Activated naive CD4-positive, alpha-beta T cell treated with anti-CD3 and anti-CD28 coated beads, Interleukin-2, amount 50 U/mL, for 72 hours (primary cell): Measurements from ENCODE around the gene PIWIL1. TPM values are rescaled to one million over a fixed set of nuclear protein-coding genes. Genes with fewer than 3 reads are reported as not detected.

Experiments
- ATAC-seq, 2 donors: fragments of 150-1000 bp; cut with Tn5 transposase; 2 replicates each; pipeline ENCODE4 v1.10.0; 2021; ENCODE audit warnings: mild to moderate bottlenecking in 2 of 2, moderate library complexity in 2 of 2
- DNase-seq, 2 donors: peaks; one replicate each; pipeline ENCODE4 v3.0.0; 2021 to 2022; ENCODE audit warnings: low spot score in 2 of 2
- H3K27ac Mint-ChIP-seq, 2 donors: one replicate each; pipeline ENCODE4 v1.8.0; 2022; ENCODE audit warnings: mild to moderate bottlenecking in 2 of 2, mixed read lengths in 2 of 2
- H3K36me3 Mint-ChIP-seq, 2 donors: one replicate each; pipeline ENCODE4 v1.8.0; 2022; ENCODE audit warnings: mixed read lengths in 2 of 2
- H3K9me3 Mint-ChIP-seq, 2 donors: one replicate each; pipeline ENCODE4 v1.8.0; 2022; ENCODE audit warnings: mixed read lengths in 2 of 2
- total RNA-seq, 2 donors: library from RNA; stranded (reverse); gene quantifications; one replicate each; pipeline ENCODE4 v1.2.3, GENCODE V29; 2022

Gene PIWIL1
- total RNA-seq = not detected

GRCh38 chr12:130337488-130338303 is at the start of gene PIWIL1:
Gene PIWIL1 (plus strand): TSS chr12:130337887. CDS start chr12:130342592, 4,705 bp downstream.
- no peaks in the 10 kb centered on the region for H3K36me3 Mint-ChIP-seq
- H3K9me3 Mint-ChIP-seq = no peaks in the 10 kb centered on the region
- no peak within 1 kb of the TSS for H3K27ac Mint-ChIP-seq
- DNase-seq = no peak
- ATAC-seq = no peak

DNA sequence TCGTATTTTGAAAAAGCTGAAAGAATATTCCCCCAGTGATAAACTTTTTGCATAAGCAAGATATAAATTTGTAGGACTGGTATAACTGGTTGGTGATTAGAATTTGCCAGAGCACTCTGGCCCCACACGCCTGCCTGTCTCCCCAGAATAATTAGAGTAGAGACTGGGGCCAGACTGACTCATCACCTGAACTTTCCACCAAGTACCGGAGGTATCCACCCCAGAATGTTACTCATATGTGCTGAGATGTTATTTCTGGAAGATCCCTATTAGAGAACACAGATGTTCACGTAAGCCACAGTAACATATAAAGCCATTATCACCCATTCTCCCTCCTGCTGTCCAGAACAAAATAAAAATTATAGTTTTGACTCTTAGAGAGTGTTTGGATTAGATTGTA is 49.5 kb upstream of the PIWIL1 start:
- Mint-ChIP-seq H3K27ac (no peak overlapping the region), H3K9me3 (peaks cover 13% of the 10 kb centered on the region in 2 donors), H3K36me3 (peaks cover 0 to 14% of the 10 kb centered on the region in 2 donors)
- no peak for ATAC-seq
- DNase-seq = no peak

GRCh38 chr12:130288691-130289090 is 49.0 kb upstream of the PIWIL1 start:
- DNase-seq = no peak
- Mint-ChIP-seq H3K9me3 (peaks cover 13% of the 10 kb centered on the region in 2 donors), H3K27ac (no peak overlapping the region), H3K36me3 (peaks cover 0 to 14% of the 10 kb centered on the region in 2 donors)
- ATAC-seq = no peak

- no peak for ATAC-seq
- no peak overlapping the region for H3K27ac Mint-ChIP-seq
- peaks cover 0 to 14% of the 10 kb centered on the region in 2 donors for H3K36me3 Mint-ChIP-seq
- no peak for DNase-seq
- peaks cover 13% of the 10 kb centered on the region in 2 donors for H3K9me3 Mint-ChIP-seq
Measured at GRCh38 chr12:130290114-130290513, 47.6 kb upstream of the PIWIL1 start.

GRCh38 chr12:130298322-130299021 is 39.2 kb upstream of the PIWIL1 start:
- Mint-ChIP-seq H3K36me3 (no peaks in the 10 kb centered on the region), H3K27ac (no peak overlapping the region), H3K9me3 (peaks cover 13 to 16% of the 10 kb centered on the region in 2 donors)
- ATAC-seq (no peak), DNase-seq (no peak)

DNA sequence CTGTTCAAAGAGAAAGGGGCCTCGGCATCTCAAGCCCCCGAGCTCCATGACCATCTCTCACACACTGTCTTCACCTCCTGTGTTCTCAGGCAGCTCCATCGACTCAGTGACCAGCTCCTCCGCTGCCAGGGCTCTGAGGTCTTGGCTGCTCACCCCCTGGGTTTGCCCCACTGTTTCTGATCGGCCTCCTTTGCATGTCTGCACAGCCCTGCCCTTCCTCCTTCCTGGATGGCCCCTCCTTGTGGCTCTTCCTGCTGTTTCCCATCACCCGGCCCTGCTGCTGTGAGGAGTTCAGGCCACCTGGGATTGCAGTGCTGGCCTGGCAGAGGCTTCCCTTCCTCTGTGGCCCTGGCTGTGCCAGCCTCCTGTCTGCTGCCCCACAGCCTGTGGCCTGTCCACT is 38.1 kb upstream of the PIWIL1 start:
- DNase-seq (no peak), ATAC-seq (no peak)
- Mint-ChIP-seq H3K9me3 (peaks cover 13 to 16% of the 10 kb centered on the region in 2 donors), H3K36me3 (no peaks in the 10 kb centered on the region), H3K27ac (no peak overlapping the region)

- H3K9me3 Mint-ChIP-seq = peaks cover 13 to 16% of the 10 kb centered on the region in 2 donors
- ATAC-seq = no peak
Measured at GRCh38 chr12:130300090-130300489, 37.6 kb upstream of the PIWIL1 start.

DNA sequence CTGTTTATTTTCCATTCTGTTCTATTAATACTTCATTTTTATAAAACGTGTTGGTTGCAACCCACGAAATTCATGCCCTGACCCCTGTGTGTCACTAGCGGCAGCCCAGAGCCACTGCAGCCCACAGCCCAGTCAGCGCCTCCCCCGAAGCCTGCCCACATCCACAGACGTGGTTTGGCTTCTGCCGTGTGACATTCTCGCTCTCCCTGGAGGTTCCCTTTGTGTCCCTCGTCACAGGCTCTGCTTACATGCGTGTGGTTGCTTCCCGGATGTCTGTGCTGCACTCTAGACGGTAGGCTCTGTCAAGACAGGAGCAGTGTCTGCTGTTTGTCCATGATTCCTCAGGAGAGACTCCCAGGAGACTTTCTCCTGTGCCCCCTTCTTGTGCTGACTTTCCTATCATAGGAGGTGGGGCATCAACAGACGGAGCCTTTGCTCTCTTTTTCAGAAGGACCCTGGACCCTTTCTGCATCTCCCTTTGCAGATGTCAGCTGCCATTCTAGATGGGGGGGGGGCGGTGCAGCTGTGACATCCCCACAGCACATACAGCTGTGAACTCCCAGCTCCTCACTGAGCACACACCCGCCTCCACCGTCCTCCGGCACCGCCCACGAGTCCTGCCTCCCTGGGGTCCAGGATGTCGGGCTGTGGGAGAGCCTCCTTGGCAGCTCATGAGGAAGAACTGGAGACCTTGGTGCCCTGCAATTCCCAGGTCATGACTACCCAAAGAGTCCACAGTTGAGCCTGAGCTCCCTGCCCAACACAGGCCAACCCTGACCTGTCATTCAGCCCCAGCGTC is 36.8 kb upstream of the PIWIL1 start:
- Mint-ChIP-seq H3K27ac (no peak overlapping the region), H3K9me3 (peaks cover 13 to 16% of the 10 kb centered on the region in 2 donors), H3K36me3 (no peaks in the 10 kb centered on the region)
- DNase-seq (no peak), ATAC-seq (no peak)

More at GRCh38 chr12:130300090-130300489, 37.6 kb upstream of the PIWIL1 start:
- DNase-seq = no peak
- Mint-ChIP-seq H3K36me3 (no peaks in the 10 kb centered on the region), H3K27ac (no peak overlapping the region)

- Mint-ChIP-seq H3K9me3 (peaks cover 13 to 16% of the 10 kb centered on the region in 2 donors), H3K27ac (no peak overlapping the region), H3K36me3 (no peaks in the 10 kb centered on the region)
- DNase-seq (no peak), ATAC-seq (no peak)
Measured at GRCh38 chr12:130301559-130301958, 36.1 kb upstream of the PIWIL1 start.

DNA sequence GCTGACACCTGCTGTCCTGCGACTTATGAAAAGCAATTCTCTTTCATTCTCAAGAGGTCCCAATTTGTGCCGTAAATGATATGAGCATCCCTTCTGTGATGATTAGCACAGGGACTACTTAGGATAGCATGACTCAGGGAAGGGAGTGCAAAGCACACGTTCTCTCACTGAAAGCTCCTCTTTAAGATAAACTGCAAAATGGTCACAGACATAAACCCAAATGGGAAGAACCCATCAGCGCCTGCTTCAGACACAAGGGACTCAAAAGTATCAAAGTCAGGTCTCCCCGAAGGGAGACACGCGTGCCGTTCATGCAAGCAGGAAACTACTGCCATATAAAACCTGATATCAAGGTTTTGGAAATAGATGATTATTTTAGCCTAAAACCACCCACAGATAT is 33.9 kb upstream of the PIWIL1 start:
- Mint-ChIP-seq H3K9me3 (peaks cover 7 to 8% of the 10 kb centered on the region in 2 donors), H3K27ac (no peak overlapping the region), H3K36me3 (no peaks in the 10 kb centered on the region)
- DNase-seq (no peak), ATAC-seq (no peak)

DNA sequence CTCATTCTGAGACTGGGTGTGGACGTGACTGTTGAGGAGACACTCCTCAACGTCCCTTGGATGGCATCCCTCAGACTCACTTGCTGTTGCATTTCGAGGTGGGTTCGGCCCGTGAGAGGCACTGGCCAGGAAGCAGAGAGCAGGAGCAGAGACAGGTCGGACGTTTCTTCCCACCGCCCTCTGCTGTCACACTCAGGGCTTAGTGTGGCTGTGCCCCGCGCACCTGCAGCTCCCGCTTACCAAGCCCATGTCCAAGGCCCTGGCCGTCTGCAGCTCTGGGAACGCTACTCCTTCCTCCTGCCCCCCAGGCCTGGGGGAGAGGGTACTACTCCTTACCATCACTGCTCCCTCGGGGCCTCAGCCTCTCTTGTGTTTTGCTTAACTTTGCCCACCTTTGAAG is 29.8 kb upstream of the PIWIL1 start:
- Mint-ChIP-seq H3K9me3 (no peaks in the 10 kb centered on the region), H3K27ac (no peak overlapping the region), H3K36me3 (no peaks in the 10 kb centered on the region)
- ATAC-seq = no peak
- no peak for DNase-seq

DNA sequence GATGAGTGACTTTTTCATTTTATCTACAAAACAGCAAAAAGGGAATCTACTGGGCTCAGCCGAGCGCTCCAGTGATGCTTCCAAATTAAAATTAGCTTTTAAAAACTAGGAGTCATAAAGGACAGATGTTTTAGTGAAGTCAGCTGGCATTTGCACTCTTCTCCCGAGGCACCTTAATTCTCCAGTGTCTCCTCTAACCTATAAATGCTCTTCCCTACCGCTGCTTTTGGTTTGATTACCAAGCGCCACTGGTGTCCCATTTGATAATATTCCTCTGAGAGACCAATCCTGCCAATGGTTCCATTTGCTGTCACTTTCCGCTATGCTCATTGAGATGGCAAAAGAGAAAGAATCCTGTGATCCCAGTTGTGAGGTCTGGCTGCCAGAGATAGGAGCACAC is 29.3 kb upstream of the PIWIL1 start:
- H3K27ac Mint-ChIP-seq = no peak overlapping the region
- no peaks in the 10 kb centered on the region for H3K36me3 Mint-ChIP-seq

GRCh38 chr12:130316251-130316650 is 21.4 kb upstream of the PIWIL1 start:
- no peaks in the 10 kb centered on the region for H3K9me3 Mint-ChIP-seq
- ATAC-seq (no peak), DNase-seq (no peak)
- H3K27ac Mint-ChIP-seq = no peak overlapping the region
- H3K36me3 Mint-ChIP-seq = no peaks in the 10 kb centered on the region

More for the DNA sequence above, 29.3 kb upstream of the PIWIL1 start:
- ATAC-seq = no peak
- DNase-seq = no peak
- no peaks in the 10 kb centered on the region for H3K9me3 Mint-ChIP-seq

DNA sequence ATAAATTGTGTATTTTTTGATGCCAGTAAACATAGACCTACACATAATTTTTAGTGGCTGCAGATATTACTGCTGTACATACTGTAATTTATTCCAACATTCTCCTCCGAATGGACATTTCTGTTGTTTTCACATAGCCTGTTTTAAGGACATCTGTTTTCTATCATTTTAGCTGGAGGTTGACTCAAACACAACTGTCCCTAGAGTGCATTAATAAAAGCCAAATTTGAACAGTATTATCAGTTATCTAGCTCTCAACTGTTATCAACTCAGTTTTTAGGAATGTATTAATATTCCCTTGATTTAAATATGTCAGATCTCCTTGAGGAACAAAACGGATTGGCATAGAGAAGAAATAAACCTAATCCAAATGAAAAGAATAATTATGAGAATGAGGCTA is 17.2 kb upstream of the PIWIL1 start:
- H3K36me3 Mint-ChIP-seq = no peaks in the 10 kb centered on the region
- H3K9me3 Mint-ChIP-seq = no peaks in the 10 kb centered on the region
- no peak overlapping the region for H3K27ac Mint-ChIP-seq
- DNase-seq (no peak), ATAC-seq (no peak)

- no peak for DNase-seq
- Mint-ChIP-seq H3K27ac (no peak overlapping the region), H3K9me3 (no peaks in the 10 kb centered on the region), H3K36me3 (no peaks in the 10 kb centered on the region)
- ATAC-seq = no peak
Measured at GRCh38 chr12:130322263-130322662, 15.4 kb upstream of the PIWIL1 start.

DNA sequence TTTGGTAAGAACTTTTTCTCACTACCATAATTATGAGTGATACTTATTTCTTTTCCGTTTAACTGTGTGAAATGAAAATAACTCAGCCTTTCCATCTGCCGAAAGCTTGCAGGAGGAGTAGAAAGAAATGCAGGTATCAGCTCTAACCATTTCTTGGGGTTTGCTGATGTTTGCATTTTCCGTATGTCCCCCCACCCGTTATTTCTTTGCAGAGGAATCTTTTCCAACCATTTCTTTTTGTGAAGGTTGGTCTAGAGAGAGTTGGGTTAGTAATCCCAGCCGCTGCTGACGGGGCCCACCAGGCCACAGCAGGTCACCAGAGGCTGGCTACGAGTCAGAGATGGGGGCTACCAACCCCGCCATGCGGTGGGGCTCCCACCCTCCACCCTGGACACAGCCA is 7.0 kb upstream of the PIWIL1 start:
- H3K36me3 Mint-ChIP-seq = no peaks in the 10 kb centered on the region
- no peak for DNase-seq
- ATAC-seq = no peak
- no peak overlapping the region for H3K27ac Mint-ChIP-seq
- no peaks in the 10 kb centered on the region for H3K9me3 Mint-ChIP-seq

- ATAC-seq (no peak), DNase-seq (no peak)
- H3K27ac Mint-ChIP-seq = no peak overlapping the region
- no peaks in the 10 kb centered on the region for H3K9me3 Mint-ChIP-seq
- H3K36me3 Mint-ChIP-seq = no peaks in the 10 kb centered on the region
Measured at GRCh38 chr12:130331146-130331545, 6.5 kb upstream of the PIWIL1 start.
